DMS 273 treated with DMSO at 0.1 percent for 48 hours (cell line): ENCODE measurements around the gene STAM.
"Not testable (repeated sequence)": the region's sequence is repeated elsewhere in the genome, so short reads cannot be mapped to it uniquely, and the experiment has no call there.

Experiments used
- DNase-seq: peaks from one replicate; lab custom pipeline; 2025; lab: John Stamatoyannopoulos, UW

Gene STAM

DNA sequence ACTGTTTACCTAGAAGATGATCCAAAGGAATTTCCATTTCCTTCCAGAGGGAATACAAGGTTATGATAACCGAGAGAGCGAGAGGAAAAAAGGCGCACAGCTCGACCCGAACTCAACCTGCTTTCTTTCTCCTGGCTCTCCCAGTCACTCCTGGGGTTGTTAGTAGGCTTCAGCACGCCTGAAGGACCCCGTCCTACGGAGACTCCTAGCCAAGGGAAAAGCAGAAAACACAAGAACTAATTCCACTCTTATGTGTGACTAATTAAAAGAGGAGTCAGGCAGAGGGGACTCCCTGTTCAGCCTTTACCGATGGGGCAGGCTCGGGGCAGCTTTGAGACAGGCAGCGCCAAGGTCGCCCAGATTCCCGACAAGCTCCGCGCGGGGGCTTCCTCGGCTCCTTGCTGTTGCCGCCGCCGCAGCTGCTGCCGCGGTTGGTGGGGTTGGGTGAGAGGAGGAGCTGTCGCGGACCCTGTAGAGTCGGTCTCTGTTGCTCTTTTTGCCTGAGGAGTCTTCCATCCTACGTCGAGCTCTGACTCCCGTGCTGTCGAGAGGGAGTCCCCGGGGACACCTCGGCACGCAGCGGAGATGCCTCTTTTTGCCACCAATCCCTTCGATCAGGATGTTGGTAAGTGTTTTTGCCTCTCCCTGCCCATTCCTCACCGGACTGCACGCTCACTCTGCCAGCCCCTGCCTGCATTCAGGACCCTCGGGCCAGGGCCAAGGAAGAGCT lies at the start of gene STAM:
Gene STAM, plus strand, starts transcription at position 397 of the 730 bp plus-strand sequence. Its CDS starts 189 bp downstream, at position 586.
- peak; percentile 84 for DNase-seq

DNA sequence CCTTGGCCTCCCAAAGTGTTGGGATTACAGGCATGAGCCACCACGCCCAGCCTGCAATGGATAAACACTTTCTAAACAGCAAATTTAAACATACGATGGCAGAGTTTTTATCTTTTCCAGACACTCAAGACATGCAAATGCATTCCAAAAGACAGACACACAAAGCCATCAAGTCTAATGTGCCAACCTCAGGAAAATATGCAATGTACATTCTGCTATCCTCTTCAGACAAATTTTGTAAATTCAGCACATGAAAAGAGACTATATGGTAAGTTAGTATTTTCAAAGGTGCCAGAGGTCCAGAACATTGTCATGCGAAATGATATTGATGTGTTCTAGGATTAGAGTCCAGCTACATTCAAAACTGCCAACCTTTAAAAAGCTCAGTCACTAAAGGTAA lies 46.6 kb upstream of the STAM start:
- DNase-seq = no peak

DNA sequence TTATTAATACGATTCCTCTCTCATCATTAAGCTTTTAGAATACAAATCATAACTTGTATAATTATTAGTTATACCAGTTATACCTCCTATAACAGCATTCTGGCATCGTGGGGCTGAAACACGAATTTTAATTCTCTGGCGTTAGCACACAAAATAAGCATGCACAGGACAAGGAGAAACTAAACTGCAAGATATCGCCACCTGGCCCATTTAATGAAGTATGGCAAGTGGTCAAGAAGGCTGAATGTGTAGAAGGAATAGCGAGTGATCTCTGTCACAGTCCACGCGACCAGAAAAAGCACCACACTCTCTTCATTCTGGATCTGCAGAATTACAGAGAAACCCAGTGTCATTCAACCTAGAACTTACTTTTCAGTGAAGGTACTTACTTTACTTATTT lies 44.9 kb upstream of the STAM start:
- DNase-seq = no peak

DNA sequence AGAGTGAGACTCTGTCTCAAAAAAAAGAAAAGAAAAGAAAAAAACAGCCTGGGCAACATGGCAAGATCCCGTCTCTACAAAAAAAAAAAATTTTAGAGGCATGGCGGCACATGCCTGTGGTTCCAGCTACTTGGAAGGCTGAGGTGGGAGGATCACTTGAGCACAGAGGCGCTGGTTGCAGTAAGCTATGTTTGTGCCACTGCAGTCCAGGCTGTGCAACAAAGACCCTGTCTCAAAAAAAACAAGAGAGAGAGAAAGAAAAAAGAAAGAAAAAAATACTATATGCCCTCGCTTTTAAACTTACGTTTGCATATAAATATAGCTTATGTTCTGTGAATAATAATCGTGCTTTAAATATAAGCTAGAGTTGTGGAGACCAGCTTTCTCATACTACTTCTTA lies 38.0 kb upstream of the STAM start:
- DNase-seq = no peak

DNA sequence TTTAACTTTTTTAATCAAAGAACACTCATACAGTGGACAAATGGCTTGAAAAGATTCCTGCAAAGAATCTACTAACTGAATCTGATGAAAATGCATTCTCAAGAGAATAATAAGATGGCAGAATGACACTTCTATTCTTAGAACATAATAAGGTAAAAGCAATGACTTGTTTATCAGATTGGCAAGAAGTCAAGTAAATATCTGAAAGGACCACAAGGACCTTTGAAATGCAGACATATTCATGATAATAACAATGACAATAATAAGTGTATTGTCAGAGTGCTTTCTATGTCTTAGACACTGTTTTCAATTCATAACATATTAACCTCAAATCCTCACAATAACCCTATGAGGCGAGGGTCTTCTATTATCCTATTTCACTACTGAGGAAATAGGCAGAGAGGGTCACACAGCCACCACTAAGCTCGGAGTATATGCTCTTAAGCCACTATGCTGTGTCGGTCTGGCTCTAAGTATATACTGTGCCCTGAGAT lies 37.4 kb upstream of the STAM start:
- DNase-seq = no peak

DNA sequence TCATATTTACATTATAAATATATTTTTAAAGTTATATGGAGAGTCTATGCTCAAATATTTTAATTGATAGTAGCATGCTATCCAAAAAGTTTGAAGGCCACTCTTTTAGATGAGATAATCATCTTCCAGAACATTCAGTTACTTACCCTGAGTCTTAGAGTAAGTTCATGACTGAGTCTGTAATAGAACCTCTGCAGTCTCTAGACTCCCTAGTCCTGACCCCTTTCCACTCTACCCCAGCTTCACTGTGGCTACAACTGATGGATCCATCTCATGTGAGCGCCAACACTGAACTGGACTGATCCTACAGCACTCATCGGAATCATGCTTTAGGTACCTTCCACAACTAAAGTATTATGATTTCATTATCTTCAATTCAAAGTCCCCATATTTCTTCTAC lies 36.9 kb upstream of the STAM start:
- no peak for DNase-seq

DNA sequence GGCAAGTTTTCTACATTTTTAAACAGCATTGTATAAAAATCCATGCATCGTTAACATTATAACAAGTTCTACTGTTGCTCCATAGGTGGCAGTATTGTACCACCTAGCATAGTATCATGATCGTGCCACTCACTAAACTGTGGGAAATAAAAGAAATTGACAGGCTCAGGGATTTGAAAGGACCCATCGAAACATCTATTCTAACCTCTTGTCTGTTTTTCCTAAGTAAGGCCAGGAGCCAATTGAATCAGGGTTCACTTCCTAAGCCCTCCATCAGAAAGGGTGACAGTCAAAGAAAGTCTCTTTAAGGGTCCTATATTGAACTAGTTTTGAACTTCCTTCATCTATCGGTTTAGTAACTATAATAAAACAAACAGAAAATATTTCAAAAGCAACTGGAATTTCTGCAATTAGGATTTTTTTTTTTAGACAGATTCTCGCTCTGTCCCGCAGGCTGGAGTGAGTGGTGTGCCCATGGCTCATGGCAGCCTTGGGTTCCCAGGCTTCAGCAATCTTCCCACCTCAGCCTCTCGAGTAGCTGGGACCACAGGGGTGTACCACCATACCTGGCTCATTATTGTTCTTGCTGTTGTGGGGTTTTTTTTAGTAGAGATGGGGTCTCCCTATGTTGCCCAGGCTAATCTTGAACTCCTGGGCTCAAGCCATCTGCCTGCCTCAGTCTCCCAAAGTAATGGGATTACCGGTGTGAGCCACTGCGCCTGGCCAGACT lies 36.2 kb upstream of the STAM start:
- no peak for DNase-seq

DNA sequence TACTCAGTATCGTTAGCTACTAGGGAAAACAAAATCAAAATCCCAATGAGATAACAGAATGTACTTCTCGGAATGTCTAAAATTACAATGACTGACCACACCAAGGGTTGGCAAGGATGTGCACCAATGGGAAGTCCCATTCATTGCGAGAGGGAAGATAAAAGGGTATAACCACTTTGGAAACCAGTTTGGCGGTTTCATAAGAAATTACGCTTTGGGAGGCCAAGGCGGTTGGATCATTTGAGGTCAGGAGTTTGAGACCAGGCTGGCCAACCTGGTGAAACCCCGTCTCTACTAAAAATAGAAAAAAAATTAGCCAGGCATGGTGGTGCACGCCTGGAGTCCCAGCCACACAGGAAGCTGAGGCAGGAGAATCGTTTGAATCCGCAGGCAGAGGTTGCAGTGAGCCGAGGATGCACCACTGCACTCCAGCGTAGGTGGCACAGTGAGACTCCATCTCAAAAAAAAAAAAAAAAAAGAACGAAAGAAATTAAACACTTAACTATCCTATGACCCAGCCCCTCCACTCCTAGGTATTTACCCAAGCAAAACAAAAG lies 34.4 kb upstream of the STAM start:
- no peak for DNase-seq

DNA sequence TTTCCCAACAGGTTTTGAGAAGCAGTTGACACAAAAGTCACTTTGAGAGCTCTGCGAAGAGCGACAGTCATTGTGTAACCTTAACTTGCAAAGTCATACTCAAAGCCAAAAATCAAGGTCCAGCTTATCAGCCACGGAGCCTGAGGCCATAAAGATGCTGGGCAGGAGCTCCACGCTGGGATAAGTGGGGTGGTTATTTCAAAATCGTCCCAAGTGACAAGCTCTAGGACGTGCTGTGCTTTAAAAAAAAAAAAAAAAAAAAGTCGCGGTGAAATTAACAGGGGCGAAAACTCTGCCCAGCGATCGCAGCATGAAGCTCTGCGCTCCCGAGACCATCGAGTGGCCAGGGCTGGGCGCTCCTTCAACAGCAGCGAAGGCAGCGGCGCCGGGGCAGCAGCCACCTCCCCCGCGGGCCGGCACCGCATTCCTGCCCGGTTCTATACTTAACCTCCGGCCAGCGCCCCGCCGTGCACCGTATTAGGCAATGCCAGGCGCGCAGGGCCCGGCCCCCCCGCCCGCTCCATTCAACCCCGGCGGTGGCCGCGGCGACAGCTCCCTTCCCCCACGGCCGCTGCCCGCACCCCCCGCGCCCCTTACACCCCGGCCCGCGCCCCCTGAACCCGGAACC lies 27.4 kb upstream of the STAM start:
- DNase-seq = no peak

DNA sequence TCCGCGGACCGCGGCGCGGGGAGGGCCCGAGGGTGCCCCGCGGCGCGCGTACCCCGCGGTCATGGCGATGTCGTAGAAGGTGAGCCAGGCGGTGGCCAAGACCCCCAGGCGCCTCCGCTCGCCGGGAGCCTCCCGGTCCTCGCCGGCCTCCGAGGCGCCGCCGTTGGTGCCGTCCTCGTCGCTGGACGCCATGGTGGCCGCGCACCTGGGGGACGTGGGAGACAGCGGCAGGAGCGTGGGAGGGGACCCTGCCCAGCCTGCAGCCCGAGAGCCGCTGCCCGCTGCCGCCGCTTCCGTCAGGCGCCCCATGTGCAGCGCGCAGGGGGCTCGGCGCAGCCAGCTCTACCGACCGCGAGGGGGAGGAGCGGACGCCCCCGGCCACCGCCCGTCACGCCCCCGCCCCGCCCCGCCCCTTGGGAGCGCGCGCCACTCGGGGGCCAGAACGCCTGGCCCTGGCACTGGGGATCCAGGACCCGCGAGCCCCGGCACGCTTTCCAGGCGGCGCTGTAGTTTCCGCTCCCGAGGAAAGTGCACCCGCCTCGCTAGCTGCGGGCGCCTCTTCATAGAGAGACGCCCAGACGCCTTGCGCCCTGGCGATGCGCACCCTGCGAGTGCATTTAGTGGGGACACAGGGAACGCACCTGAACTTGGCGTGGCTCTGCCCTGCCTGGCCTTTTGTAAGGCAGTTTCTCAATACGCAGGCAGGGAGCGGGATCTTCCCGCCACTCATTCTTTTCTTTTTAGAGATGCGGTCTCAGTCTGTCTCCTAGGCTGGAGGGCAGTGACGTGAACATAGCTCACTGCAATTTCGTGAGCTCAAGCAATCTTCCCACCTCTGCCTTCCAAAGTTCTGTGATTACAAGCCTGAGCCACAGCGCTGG lies 26.7 kb upstream of the STAM start, which contains the start of gene HACD1:
Gene HACD1, minus strand, starts transcription at position 344 of the 881 bp plus-strand sequence. Its CDS starts 35 bp downstream, at position 309.
- no peak for DNase-seq

DNA sequence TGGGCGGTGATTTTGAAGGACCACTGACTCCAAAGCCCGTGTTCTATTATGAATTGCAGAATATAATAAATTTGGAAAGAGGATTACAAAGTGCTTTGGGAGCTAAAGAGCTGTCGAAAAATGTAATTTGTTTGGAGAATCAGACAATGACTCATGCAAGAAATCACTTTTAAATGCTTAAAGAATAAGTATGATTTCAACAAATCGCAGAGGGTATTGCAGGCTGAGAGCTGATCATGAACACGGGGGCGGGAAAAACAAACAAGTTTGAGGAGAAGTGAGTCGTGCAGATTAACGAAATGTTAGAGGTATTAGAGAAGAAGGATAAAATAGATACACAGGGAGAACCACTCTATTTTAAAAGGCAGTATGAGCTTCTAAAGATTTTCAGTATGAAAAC lies 21.9 kb upstream of the STAM start:
- no peak for DNase-seq

DNA sequence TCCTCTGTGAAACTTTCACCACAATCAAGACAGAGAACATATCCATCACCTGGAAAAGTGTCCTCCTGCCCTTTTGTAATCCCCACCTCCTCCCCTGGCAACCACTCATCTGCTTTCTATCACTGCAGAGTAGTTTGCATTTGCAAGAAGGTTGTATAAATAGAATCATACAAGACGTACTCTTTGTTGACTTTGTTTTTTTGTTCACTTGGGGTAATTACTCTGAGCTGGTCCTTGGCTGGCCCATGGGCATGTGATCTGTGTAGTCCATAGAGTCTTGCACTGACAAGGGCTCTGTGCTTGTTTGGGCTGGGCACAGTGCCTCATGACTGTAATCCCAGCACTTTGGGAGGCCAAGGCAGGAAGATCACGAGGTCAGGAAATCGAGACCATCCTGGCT lies 19.0 kb upstream of the STAM start:
- no peak for DNase-seq

DNA sequence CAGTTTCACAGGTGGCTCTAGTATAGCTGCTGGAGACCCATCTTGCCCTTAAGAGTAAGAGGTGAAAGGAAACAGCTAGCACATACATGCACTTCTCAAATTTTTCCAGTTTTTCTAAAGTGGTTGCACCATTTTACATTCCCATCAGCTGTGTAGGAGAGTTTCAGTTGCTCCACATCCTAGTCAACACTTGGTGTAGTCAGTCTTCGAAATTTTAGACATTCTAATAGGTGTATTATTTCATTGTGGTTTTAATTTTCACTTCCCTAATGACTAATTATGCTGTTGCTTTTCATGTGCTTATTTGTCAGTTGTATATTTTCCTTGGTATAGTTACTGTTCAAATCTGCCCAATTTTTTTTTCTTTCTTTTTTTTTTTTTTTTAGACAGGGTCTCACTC lies 17.3 kb upstream of the STAM start:
- no peak for DNase-seq

DNA sequence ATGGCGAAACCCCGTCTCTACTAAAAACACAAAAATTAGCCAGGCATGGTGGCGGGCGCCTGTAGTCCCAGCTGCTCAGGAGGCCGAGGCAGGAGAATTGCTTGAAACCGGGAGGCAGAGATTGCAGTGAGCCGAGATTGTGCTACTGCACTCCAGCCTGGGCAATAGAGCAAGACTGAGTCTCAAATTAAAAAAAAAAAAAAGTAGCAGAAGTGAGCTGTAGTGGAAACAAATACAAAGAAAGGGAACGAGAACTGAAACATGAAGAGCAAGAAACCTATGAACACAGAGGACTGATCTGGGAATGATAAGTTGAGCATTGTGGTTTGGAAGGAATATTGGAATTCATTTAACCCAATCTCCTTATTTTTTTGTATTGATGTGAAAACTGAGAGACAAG lies 11.4 kb upstream of the STAM start:
- not testable (repeated sequence) for DNase-seq

DNA sequence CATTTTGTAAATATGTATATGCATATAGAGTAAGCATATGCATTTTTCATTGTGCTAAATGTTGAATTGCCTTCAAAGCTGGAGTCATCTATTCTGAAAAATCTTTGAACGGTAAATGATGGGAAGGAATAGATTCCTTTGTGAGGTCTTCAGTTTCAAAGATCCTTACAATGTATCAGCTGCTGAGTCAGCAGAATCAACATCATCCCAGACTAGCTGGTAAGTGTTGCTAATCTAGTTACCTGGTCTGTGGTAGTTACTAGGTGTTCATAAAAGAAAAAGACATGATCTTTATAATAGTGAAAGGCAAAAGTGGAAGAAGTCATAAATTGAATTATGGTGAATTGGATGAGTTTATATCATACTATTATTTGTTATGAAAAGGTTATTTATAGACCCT lies 10.6 kb upstream of the STAM start:
- no peak for DNase-seq

DNA sequence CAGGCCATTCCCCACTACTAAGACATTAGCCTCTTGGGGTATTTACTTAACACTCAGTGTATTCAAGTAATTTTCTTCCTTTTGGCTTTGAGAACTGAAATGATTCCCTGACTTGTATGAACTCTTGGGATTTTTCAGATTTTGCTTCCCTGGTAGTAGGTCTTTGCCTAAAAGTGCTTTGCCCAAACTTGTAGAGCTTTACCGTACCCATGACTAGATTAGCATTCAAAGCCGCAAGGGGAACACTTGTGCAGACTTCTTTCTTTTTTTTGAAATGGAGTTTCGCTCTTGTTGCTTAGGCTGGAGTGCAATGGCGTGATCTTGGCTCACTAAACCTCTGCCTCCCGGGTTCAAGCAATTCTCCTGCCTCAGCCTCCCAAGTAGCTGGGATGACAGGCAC lies 6.1 kb upstream of the STAM start:
- no peak for DNase-seq

DNA sequence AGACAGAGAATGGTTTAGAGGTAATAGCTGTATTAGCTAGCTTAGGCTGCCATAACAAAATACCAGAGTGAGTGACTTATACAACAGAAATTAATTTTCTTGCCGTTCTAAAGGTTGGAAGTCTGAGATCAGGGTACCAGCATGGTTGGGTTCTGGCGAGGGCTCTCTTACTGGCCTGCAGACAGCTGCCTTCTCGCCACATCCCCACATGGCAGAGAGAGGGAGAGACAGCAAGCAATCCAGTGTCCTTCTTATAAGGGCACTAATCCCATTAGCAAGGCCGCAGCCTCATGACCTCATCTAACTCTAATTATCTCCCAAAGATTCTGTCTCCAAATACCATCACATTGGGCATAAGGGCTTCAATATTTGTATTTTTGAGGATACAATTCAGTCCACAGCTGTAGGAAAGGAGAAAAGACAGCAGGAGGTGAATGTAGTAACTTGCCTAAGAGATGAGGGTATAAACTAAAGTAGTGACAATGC lies 3.6 kb upstream of the STAM start:
- DNase-seq = no peak

DNA sequence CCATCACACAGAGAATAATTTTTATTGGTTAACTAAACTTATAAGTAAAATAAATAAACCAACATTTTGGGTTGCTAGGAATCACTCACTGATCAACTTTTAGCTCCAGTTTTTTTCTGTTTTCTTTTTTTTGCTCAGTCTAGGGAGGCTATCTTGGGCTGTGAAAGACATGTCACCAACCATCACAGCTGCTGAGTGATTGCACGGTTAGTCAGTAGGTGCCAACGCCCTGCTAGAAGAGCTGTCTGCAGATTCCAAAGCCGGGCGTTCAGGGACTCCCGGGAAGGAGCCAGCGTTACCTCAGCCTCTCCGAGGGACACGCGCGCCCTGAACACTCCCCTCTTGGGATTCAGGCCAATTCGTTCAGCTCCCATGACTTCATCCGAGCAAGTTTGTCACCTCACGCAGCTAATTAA lies 604 bp upstream of the STAM start:
- DNase-seq = no peak

DNA sequence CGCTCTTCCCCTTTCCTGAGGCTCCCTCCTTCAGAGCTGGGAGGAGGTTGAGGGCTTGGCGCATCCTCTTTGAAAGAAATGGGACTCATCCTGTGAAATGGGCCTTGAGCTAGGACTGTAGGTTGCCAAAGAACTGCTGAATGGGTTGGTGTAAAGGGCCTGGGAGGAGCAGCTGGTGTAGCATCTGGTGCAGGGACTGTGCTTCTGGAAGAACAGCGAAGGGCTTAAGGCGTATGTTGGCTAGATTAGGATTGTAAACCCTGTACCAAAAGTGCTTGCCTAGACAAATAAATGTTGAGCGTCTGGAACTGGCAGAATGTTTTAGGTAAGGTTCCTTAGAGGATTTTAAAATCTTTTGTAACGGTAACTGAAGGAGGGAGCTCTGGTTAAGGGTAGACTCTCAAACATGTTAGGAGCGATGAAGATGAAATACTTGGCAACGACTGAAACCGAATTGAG lies 563 bp downstream of the STAM start:
- DNase-seq = peak; percentile 80

DNA sequence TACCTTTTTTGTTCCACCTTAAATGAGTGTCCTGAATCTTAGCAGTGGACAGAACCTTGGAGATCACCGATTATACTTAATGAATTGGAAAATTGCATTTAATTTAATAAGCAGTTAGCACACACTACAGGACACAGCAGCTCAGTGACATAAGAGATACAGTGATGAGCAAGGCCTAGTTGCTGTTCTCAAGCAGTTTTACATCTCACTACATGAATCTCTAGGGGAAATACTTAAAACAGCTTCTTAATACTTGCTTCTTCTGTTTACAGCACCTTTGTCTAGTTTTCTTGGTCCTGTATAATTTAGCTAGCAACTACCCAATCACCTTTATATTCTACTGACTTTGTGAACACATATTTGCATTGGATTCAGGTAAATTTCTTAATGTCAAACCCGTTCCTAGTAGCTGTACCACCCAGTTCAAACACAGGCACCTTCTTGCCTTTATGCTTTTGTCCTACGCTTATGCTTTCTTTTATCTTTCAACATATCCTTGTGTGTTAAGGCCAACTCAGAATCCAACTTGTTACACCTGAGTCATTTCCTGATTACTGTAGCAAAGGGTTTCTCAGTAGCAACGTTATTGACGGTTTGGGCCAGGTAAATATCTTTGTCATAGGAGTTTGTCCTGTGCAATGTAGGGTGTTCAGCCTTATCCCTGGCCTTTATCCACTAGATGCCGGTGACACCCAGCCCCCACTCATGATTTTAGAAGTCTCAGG lies 1.8 kb downstream of the STAM start:
- DNase-seq = no peak

DNA sequence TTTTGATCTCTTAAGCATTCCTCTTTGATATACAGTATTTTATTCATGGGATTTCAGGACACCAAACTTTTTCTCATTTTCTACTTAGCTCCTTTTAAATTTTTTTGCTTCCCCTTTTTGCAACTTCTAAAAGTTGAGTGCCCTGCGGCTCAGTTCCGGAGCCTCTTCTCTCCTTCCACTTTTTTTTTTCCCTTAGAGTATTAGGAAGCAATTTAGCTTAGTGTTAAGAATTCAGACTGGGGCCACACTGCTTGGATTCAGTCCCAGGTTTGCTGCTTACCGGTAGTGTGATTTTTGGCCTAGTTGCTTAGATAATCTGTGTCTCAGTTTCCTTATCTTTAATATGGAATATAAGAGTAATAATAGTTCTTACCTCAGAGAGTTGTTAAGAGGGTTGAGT lies 3.4 kb downstream of the STAM start:
- DNase-seq = no peak
